Esophagus squamous epithelium (tissue), 4 donors: ENCODE data around the gene TRMT44.

Experiments
- CTCF ChIP-seq, 6 experiments: fragments of 450-650 bp in 4 of 6; fragments of 200-600 bp in 2 of 6; sonication (generic) in 2 of 6; IDR thresholded peaks; one replicate each; pipeline ENCODE4 v1.5.1; 2016 to 2019; ENCODE audit warnings: antibody characterized with exemption in 6 of 6, mild to moderate bottlenecking in 4 of 6, moderate library complexity in 4 of 6
- POLR2A ChIP-seq, 4 donors: fragments of 450-650 bp; IDR thresholded peaks; one replicate each; pipeline ENCODE4 v1.6.1; 2017; ENCODE audit warnings: antibody characterized with exemption in 4 of 4, mild to moderate bottlenecking in 4 of 4, moderate library complexity in 3 of 4

GRCh38 chr4:8504279-8505007 is 63.9 kb downstream of the TRMT44 start:
- no peak for TF ChIP-seq POLR2A (IDR thresholded peaks at IDR 0.05)
- TF ChIP-seq CTCF (IDR thresholded peaks at IDR 0.05) = no peak
